RPMI7951 (cell line): ENCODE results near the gene NCS1. TPM values are rescaled to one million over a fixed set of nuclear protein-coding genes. Genes with fewer than 3 reads are reported as not detected.

Source experiments
- DNase-seq: peaks from one replicate; pipeline ENCODE4 v3.0.0-alpha.2; 2012; ENCODE audit warnings: low read depth
- total RNA-seq: library from RNA; depleted of rRNA; stranded (reverse); fragments of >200 nt; shearing (Covaris generic); gene quantifications from 2 replicates; pipeline ENCODE4 v1.2.3, GENCODE V29; 2014

NCS1 gene
- total RNA-seq, 1 experiment from 2014 or later = 23.2 TPM

GRCh38 chr9:130213911-130214761, 41.9 kb downstream of the NCS1 start:
- DNase-seq = no peak

- no peak for DNase-seq
Observed at GRCh38 chr9:130214776-130215340, 42.7 kb downstream of the NCS1 start.

DNA sequence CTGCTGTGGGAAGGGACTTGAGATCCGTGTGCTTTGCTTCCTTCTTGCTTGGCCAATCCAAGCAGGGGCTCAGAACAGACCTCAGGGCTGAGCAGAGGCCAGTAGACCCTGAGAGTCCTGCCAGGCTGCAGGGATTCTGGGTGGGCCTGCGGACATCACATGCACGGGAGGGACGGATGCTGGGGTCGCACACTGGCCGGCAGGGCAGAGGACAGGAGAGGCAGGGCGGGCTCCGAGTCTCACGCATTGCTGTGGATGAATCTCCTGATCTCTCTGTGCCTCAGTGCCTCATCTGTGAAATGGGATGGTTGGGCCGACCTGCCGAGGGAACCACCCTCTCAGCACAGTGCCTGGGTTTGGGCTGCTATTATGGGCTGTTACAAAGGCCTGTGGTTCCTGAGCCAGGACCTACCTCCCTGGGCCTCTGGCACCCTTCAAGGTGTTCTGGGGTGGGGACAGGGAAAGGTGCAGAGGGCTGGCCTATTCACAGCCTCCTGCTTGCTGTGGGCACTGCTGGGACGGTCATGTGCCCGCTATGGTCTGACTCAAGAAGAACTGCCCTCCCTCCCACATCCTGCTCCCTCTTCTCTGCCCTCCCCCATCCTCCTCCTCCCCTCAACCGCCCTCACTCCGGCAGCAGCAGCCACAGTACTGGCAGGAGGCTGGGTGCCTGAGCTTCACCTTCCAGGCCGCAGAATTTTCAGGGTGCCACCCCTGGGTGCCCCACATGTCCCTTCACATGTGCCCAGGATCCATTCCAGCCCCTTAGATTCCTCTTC, 43.3 kb downstream of the NCS1 start:
- DNase-seq = peak; percentile 33

GRCh38 chr9:130217838-130218237, 45.6 kb downstream of the NCS1 start:
- no peak for DNase-seq

DNA sequence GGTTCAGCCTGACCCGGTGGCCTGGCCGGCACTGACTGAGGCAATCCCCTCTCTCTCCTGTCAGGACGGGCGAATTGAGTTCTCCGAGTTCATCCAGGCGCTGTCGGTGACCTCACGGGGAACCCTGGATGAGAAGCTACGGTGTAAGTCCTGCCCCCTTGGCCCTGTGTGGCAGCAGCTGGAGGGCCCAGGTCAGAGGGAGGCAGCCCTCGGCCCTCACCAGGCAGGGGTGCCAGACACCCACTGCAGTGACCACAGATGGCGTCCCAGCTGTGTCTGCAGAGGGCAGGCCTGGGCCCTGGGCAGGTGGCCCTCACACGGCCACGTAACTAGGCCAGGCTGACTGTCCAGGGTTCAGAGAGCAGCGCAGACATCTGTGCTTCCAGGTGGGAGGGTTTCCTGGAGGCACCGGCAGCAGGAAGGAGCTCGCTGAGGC, 47.5 kb downstream of the NCS1 start:
- DNase-seq = no peak

- no peak for DNase-seq
Observed at GRCh38 chr9:130220352-130220751, 48.1 kb downstream of the NCS1 start.

DNA sequence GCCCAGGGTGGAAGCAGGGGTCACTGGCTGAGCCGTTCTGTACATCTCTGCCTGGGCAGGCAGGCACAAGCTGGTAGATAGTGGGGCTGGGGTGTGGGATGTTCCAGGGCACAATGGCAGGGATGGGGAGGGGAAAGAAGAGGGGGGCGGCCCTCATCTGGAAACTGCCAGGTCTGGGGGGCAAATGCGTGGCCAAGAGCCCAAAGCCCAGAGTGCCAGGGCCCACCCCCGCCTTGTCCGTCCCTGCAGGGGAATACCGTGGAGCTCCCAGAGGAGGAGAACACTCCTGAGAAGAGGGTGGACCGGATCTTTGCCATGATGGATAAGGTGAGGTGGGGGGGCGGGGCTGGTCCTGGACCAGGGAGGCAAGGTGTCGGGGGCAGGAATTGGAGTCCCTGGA, 50.6 kb downstream of the NCS1 start:
- no peak for DNase-seq

DNA sequence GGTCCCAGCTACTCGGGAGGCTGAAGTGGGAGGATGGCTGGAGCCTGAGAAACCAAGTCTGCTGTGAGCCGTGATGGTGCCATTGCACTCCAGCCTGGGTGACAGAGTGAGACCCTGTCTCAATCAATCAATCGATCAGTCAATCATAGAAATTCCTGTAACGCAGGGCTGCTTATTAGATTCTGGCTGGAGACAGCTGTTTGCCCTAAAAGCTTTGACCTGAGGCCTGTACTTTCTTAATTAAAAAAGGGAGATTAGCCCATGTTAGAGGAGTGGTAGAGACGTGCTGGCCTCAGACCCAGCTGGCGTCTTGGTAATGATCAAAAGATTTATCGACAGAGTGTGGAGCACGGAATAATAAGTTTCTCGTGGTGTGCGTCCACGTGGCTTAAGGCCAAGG, 52.9 kb downstream of the NCS1 start:
- no peak for DNase-seq

DNA sequence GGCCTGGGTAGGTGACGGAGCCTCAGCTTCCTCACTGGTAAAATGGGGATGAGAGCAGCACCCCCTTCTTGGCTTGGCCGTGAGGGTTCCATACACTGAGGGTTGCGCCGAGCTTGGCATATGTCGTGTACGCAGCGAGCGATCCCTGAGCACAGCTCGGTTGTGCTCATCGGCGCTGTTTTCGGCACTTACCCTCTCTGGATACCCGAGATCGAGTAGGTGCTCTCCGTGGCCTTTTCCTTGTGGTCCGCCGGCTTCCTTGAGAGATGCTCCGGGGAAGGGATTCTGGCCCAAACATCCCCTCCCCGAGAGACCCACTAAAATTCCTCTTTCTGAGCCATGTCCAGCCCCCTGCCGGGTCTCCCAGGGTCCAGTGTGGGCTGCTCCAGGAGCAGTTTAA, 53.4 kb downstream of the NCS1 start:
- DNase-seq = no peak

GRCh38 chr9:130226112-130226511, 53.9 kb downstream of the NCS1 start:
- DNase-seq = no peak

DNA sequence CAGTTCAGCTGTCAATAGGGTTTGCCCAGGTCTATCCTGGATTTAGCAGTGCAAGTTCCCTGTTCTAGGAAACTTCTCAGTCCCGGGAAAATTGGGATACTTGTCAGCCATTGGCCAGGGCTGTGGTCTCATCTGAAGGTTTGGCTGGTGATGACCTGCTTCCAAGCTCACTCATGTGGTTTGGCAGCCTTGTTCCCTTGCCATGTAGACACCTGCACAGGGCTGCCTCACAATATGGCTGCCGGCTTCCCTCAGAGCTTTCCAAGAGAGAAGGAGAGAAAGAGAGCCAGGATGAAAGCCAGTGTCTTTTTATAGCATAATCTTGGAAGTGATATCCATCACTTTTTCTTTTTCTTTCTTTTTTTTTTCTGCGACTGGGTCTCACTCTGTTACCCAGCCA, 55.6 kb downstream of the NCS1 start:
- no peak for DNase-seq

- no peak for DNase-seq
Observed at GRCh38 chr9:130229759-130230158, 57.6 kb downstream of the NCS1 start.

DNA sequence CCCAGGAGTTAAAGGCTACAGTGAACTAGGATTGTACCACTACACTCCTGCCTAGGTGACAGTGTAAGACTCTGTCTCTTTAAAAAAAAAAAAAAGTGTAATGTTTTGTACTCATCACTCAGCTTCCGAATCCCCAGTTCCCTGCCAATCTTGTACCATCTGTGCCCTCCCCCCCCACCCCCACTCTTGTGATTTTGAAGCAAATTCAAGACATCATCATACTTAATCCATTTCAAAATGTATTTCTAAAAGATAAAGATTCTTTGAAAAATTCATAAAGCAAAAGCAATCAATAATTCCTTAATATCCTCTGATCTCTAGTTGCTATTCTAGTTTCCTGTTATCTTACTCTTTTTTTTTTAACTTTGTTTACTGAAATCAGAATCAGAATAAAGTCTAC, 58.4 kb downstream of the NCS1 start:
- no peak for DNase-seq

DNA sequence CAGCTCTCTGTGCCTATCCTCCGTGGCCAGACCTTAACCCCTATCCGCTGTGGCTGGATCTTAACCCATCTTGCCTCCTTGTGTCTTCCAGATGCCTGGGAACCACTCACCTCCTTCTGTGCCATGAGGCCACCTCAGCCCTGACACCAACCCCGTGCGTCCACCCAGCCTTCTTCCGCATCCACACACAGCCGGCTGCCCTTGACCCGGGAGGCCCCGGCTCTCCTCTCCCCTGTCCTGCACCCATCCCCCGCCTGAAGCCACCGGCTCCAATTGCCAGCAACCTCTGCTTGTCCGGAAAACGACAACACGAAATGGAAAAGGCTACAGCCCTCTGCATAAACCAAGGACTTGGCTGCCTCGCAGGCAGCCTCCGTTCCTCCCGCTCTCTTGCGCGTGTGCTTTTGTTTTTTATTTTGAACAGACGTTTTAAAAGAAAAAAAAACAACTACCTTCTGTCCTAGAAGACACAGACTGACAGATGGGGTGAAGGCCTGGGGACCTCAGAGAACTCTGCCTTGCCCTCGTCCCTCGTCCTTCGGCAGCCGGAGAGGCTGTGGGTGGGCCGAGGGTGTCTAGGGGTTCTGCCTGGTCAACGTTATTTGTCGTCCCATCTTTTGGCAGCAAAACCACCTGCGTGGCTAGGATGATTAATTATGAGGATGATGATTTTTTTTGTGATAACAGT, 60.8 kb downstream of the NCS1 start:
- no peak for DNase-seq

DNA sequence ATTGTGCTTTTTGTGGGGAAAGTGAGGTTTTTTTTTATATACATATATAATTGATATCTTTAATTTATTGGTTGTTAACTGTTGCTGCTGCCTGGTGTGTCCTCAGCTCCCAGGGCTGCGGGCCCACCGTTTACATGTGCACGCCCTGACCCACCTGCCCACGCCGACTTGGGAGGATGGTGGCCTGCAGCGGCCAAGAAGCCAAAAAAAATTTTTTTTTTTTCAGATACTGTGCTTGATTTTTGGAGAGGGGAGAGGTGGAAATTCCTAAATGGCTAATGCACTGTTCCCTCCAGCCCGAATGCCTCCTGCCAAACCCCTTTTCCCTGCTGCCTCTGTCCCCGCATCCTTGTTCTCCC, 61.4 kb downstream of the NCS1 start:
- no peak for DNase-seq

DNA sequence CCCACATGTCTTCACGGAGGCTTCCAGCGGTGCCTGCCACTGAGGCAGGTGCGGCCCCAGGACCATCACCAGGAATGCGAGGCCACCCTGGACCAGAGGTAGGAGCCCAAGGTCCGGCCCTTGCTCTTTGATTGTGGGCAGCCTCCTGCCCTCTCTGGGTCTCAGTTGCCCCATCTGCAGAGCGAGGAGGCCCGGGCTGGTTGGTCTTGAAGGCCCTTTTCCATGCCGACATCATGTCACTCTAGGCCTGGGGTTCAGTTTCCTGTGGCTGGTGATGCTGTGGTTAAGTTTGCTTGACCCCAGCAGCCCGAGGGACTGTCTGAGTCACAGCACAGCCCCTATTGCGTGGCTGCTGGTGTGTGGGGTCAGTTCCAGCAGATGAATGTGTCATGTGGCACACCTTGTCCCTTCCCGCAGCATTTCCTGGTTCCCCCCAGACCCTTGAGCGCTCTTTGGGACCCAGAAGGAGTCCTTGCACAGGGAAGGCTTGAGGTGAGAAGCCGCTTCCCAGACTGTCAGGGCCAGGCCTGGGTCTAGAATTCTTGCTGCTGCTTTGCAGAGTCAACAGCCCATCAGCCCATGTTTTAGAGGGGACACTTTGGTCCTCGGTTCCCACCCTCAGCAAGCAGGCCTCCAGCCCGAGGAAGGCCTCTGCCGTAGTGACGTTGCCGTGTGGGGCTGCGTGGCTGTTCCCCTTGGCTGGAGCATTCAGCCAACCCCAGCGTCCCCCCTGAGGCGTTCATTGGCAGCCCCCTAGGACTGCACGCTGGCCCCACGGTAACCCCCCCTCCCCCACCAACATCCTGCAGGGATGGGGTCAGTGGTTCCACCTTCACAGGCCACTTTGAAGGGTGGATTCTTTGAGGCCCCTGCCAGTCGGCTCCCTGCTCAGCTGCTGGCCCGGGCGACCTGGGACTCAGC, 62.4 kb downstream of the NCS1 start:
- DNase-seq = peak; percentile 78

GRCh38 chr9:130235558-130236435, 63.6 kb downstream of the NCS1 start:
- DNase-seq = peak; percentile 46

GRCh38 chr9:130236436-130236985, 64.3 kb downstream of the NCS1 start:
- DNase-seq = no peak

DNA sequence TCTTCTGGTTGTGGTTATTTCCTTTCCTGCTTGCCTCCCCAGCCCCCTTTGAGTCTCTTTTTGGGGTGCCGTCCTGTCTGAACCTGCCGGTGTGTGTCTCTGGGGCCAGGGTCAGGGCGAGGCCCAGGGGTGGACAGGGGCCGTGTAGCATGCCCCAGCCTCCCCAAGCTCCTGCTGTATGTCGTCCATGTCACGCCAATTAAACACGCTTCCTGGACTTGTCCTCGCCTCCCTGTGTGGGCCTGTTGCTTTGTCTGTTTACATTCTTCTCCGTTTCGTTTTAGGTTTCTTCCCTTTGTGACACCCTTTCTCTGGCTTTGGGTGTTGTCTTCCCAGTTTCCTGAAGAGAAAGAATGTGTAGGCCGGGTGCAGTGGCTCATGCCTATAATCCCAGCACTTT, 64.9 kb downstream of the NCS1 start:
- no peak for DNase-seq
